LHCN-M2 (cell line): ENCODE data around the gene QRICH2. TPM values are rescaled to one million over a fixed set of nuclear protein-coding genes. Genes with fewer than 3 reads are reported as not detected.
"Not testable (repeated sequence)": the region's sequence is repeated elsewhere in the genome, so short reads cannot be mapped to it uniquely, and the experiment has no call there.

Experiments
- DNase-seq: peaks from one replicate; pipeline ENCODE4 v3.0.0-alpha.2; 2012; ENCODE audit warnings: low read depth
- total RNA-seq: library from RNA; depleted of rRNA; stranded (reverse); fragments of >200 nt; gene quantifications from 2 replicates; pipeline ENCODE4 v1.2.3, GENCODE V29; 2014

Gene QRICH2
- total RNA-seq, 1 experiment from 2014 or later, result 1.4 TPM

DNA sequence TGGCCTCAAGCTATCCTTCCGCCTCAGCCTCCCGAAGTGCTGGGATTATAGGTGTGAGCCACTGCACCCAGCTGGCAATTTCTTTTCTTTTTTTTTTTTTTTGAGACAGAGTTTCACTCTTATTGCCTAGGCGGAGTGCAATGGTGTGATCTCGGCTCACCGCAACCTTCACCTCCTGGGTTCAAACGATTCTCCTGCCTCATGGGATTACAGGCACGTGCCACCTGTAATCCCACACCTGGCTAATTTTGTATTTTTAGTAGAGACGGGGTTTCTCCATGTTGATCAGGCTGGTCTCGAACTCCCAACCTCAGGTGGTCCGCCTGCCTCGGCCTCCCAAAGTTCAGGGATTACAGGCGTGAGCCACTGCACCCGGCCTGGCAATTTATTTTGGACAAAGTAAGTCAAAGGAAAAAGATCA is 40.5 kb downstream of the QRICH2 start:
- not testable (repeated sequence) for DNase-seq

DNA sequence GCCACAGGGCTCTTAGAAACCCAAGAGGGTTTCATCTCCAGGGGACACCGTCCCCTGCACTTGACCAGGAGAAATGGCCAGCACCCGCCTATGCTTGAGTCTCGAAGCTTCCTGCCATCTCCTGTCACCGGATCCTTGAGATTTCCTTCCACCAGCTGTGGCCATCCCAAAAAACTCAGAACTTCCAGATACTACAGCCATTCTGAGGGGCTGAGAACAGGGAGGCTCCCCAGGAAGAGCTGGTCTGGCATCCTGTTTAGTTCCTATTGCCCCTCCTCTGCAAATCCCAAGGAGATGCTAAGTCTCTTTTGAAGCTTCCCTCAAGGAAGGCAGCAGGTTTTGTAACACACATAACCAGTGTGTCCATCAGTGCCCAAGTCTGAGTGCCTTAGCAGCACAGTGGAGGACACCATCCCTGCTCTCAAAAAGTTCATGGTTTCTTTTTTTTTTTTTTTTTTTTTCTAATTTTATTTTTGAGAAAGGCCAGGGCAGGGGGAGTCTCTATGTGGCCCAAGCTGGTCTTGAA is 41.0 kb downstream of the QRICH2 start:
- DNase-seq, result no peak

DNA sequence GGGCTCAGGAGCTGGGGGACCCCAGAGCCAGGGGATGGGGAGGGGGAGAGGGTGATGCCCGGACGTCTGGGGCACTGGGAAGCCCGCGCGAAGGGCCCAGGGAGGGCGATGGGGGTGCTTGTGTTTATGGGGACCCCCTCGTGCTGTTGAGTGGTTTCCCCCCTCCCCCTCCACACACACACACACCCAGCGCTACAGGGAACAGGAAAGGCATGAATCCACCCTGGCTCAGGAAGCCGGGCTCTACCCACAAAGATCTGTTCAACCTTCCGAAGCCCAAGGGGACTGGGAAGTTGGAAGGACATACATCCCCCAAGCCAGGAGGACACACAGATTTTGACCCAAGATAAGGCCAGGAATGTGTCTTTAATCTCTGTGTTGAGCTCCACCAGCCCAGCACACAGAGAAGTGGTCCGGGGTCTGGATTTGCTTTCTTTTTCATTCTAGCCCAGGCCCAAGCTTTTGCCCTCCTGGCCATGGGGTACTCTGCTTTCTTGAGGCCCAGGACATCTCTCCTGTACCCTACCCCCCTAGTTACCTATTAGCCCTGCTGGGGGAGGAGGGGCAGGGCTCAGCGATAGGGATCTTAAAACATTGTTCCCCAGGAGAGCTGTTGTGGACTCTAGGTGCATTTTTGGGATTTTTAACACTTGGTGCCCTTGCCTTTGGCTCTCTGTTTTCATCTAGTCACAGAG is 41.7 kb downstream of the QRICH2 start:
- peak; percentile 39 for DNase-seq

DNA sequence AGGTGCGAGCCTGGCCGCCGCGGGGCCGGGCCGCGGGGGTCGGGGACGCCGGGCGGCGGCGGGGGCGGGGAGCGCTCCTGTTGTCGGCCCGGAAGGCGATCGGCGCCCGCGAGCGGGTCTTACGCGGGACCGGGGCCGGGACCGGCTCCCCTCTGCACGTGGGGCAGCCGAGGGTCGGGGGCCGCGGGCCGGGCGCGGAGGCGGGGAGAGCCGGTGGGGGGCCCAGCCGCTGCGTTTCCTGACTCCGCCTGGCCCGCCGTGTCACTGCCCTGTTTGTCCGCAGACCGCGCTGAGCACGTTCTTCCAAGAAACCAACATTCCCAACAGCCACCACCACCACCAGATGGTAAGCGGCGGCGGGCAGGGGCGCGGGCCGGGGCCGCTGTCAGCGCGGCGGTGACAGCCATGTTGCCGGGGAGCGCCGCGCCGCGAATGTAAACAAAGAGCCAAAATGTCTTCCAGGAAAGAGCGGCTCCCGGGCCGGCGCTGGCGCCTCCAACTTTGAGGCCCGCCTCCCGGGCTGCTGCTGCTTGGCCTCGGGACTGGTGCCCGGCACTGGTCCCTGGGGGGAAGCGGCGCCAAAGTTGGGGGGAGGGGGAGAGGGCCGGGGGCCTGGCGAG is 42.3 kb downstream of the QRICH2 start:
- peak; percentile 47 for DNase-seq

DNA sequence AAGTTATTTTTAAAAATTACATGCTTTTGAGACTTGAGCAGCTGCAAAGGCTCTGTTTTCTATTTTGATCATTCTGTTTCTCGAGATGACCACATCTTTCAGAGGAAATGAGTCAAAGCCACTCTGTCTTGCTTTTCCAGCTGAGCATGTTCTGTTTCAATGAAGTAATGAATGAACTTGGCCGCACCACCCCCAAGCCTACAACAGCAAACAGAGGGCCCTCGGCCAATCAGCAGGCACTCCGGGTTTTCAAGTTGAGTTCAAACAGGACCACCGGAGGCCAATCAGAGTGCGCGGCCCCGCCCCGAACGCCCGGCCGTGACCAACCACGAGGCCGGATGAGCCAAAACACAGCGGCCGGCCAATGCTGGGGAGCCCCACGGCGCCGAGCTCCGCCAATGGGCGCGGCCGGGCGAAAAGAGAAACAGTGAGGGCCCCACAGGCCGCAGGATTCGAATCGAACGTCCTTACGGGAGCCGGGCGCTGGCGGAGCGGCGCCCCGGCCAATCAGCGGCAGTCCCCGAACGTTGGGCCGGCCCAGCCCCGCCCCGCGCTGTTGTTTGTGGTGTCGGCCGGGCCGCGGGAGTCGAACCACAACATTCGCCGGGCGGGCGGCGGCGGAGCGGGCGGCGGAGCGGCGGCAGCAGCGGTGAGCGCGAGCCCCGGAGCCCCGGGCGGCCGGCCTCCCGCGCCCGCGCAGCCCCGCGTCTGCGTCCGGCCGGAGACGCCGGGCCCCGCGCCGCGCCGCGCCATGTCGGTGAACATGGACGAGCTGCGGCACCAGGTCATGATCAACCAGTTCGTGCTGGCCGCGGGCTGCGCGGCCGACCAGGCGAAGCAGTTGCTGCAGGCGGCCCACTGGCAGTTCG is 43.1 kb downstream of the QRICH2 start, which contains the start of gene UBALD2:
Gene UBALD2, plus strand, starts transcription at position 594 of the 869 bp plus-strand sequence. Its CDS starts 158 bp downstream, at position 752.
- DNase-seq, result peak; percentile 100

DNA sequence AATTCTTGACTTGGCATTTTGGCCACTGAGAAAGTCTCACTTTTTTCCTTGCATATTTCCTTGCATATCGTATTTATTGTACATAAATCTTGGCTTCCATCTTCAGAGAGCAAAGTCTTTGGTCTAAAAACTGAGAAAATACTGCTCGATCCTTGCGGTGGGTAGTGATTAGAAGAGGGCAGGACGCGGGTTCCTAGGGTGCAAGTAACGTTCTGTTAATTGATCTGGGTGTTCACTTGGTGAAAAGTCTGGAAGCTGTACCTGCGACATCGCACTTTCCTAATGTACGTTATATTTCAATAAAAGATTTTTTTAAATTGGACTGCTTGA is 43.7 kb downstream of the QRICH2 start:
- DNase-seq, result no peak

DNA sequence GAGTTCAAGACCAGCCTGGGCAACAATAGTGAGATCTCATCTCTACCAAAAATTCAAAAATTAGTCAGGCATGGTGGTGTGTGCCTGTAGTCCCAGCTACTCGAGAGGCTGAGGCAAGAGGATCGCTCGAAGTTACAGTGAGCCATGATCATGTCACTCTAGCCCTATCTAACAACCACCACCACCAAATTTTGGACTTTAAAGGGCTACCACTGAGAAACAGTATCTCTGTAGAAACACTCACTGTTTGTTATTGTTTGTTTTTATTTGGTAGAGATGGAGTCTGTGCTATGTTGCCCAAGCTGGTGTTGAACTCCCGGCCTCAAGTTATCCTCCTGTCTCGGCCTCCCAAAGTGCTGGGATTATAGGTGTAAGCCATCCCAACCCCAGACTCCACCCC is 44.2 kb downstream of the QRICH2 start:
- DNase-seq, result peak; percentile 31

DNA sequence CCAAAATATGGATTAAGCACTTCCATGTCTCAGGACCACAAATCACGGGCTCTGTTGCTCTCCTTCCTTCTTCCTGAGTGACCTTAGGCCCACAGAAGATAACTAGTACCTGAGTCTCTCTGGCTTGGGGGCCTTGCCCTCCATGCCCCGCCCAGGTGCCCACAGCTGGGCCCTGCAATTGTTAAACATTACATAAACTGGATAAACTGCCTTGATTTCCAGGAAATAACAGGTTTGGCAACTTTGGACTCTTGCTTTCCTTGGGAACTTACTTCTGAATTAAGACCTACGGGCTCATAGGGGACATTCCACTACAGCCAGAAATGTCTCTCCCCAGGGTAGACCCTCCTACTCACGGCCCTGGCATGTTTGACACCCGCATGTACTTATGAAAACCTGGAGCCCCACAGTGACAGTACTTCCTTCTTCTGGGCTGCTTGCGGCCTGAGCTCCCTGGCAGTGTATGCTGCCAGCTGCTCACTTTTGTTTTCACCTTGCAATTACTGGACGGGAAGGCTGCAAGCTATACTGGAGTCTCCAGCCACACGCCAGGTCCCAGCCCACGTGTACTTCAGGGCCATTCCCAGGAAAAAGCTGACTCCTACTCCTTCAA is 45.2 kb downstream of the QRICH2 start:
- DNase-seq, result no peak

DNA sequence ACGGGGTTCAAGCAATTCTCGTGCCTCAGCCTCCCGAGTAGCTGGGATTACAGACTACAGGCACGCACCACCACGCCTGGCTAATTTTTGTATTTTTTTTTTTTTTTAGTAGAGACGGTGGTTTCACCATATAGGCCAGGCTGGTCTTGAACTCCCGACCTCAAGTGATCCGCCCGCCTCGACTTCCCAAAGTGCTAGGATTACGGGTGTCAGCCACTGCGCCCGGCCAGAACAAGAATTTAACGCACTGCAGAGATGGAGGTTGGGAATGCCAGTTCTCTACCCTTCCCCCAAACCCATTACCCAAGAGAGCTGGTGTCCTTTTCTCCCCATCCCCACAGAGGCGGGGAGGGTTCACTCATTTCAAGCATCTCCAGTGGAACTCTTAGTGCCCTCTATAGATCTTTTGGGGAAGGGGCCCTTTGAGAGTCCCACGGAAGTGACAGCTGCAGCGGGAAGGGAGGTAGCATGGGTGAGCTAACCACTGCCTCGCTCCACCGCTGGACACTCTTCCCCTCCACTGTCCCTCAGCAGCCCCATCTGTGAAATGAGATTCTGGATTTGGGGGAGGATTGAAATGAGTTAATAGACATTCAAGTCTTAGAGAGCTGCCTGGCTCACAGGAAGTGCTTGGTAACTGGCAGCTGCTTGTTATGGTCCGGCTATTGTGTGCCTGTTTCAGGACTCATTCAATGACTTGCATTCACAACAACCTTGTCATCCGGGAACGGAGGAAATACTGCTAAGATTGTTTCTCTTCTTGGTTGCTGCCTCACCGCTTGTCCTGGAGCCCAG is 46.5 kb downstream of the QRICH2 start:
- peak; percentile 78 for DNase-seq

DNA sequence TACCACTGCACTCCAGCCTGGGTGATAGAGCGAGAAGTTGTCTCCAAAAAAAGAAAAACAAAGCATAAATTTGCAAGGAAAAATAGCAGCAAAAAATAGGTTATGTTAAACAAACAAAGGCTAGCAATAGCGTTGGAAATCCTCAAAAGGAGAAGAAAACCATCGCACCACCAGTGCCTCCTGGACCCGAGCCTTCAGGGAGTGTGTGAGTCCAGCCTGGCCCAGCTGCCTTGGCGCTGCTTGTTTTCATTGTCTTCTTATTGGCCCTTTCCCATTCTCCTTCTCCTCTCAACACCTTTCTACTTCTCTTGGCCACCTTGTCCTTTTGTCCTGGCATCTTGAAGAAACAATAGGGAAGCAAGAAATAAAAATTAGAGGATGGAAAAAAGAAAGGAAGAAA is 47.4 kb downstream of the QRICH2 start:
- no peak for DNase-seq

DNA sequence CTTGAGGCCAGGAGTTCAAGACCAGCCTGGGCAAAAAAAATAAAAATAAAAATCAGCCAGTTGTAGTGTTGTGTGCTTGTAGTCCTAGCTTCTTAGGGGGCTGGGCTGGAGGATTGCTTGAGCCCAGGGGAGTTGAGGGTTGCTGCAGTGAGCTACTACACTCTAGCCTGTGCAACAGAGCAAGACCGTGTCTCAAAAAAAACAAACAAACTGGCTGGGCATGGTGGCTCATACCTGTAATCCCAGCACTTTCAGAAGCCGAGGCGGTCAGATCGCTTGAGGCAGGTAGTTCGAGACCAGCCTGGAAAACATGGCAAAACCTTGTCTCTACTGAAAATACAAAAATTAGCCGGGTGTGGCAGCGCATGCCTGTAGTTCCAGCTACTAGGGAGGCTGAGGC is 47.9 kb downstream of the QRICH2 start:
- no peak for DNase-seq

DNA sequence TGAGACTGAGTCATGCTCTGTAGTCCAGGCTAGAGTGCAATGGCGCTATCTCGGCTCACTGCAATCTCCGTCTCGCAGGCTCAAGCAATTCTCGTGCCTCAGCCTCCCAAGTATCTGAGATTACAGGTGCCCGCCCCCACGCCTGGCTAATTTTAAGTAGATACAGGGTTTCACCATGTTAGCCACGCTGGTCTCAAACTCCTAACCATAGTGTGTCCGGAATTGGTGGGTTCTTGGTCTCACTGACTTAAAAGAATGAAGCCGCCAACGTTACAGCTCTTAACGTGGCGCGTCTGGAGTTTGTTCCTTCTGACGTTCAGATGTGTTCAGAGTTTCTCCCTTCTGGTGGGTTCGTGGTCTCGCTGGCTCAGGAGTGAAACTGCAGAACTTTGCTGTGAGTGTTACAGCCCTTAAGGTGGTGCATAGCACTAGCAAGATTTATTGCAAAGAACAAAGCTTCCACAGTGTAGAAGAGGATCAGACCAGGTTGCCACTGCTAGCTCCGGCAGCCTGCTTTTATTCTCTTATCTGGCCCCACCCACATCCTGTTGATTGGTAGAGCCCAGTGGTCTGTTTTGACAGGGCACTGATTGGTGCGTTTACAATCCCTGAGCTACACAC is 51.5 kb downstream of the QRICH2 start:
- DNase-seq, result not testable (repeated sequence)

DNA sequence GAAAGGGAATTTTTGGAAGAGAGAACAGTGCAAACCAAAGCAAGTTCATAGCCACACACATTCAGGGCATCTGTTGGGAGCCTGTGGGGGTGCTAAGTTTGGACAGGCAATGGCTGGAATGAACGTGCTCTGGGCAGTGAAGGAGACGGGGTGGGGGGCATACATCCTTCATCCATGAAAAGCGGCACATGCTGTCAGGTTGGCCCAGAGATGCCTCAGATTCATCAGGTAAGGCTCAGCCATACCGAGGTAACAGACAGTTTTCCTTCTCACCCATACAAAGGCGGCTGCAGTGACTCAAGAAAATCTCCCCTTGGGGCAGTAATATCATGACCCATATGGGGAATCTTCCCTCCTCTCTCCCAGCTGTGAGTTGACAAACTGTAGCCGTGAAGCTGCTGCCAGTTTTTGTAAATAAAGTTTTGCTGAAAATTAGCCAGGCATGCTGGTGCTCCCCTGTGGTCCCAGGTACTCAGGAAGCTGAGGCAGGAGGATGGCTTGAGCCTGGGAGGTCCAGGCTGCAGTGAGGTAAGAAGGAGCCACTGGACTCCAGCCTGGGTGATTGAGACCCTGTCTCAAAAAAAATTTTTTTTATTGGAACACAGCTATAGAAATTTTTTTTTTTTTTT is 52.2 kb downstream of the QRICH2 start:
- no peak for DNase-seq

DNA sequence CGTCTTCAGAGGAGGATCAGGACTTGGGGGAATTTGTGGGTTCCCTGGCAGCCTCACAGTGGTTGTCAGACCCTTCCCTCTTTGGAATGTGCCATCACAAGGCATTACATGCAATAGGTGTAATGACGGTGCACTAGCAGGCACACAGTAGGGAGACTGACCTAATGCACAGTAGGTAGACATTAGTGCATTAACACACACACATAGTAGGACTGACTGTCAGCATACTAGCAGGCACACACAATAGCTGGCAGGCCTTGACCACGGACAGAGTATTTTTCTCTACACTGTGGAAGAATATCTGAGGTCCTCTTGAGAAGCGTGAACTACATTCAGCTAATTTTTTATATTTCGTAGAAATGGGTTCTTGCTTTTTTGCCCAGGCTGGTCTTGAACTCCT is 53.8 kb downstream of the QRICH2 start:
- DNase-seq, result no peak

DNA sequence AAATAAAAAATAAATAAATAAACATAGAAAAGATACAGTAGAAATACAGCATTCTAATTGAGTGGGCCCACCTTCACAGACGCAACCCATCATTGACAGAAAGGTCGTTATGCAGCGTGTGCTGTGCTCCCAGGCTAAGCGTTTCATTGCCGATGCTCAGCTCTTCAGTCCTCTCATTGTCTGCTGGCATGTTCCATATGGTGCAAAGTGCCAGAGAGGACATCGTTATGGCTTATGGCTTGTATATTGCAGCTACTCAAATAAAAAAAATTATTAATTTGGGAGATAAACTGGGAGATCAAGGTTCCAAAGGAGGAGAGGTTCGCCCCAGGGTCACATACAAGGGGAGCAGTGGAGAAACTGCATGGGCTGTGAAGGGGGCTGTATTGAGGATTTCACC is 54.2 kb downstream of the QRICH2 start:
- DNase-seq, result no peak

DNA sequence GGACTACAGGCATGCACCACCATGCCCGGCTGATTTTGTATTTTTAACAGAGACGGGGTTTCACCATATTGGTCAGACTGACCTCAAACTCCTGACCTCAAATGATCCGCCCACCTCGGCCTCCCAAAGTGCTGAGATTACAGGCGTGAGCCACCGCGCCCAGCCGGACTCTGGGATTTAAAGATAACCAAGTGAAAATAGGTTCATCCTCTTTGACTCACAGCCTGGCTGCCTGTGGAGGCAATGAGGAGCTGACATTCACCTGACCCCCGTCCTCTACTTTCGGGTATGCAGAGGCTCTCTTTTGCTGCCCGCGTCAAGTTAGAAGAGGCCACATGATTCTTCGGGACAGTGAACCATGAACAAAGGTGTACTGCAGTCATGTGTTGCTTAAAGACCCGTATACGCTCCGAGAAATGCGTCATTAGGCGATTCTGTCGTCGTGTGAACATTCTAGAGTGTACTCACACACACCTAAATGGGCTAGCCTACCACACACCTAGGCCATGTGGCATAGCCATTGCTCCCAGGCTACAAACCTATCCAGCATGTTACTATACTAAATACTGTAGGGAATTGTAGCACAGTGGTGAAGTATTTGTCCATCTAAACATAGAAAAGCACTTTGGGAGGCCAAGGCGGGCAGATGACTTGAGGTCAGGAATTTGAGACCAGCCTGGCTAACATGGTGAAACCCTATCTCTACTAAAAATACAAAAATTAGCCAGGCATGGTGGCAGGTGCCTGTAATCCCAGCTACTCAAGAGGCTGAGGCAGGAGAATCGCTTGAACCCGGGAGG is 54.9 kb downstream of the QRICH2 start:
- DNase-seq, result not testable (repeated sequence)

DNA sequence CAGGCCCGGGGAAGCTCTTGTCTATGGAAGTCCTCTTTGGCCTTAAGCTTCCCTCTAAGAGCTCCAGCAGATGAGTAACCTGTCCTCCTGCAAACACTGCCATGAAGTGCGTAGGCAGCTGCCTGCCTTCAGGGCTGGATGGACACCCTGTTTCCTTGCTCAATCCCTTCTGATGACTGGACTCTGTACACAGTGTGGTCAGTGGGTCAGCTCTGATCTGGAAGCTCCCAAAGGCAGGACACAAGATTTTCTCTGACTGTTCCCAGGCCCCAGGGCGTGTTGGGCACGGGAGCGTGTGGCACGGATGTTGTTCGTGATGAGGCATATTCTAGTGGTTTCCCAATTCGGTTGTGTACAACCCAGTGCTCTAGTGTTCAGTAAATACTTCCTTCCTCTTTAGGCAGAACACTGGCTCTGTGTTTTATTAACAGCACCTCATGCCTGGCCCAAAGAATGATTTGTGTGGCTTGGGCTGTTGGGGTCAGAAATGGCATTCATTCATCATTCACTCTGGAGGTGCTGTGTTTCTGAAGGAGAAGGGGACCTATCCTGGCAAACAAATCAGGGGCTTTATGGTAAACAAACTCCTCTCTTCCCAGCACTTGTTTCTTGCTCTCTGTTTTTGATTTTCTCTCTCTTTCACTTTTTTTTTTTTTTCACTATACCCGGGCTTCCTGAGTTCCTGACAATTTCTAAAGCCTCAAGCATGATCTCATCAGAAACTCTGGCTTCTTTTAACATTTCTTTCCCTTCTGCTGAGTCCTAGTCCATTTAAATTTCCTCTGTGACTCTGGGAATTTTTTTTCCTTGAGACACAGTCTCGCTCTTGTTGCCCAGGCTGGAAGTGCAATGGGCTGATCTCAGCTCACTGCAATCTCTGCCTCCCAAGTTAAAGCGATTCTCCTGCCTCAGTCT is 55.8 kb downstream of the QRICH2 start:
- peak; percentile 99 for DNase-seq

DNA sequence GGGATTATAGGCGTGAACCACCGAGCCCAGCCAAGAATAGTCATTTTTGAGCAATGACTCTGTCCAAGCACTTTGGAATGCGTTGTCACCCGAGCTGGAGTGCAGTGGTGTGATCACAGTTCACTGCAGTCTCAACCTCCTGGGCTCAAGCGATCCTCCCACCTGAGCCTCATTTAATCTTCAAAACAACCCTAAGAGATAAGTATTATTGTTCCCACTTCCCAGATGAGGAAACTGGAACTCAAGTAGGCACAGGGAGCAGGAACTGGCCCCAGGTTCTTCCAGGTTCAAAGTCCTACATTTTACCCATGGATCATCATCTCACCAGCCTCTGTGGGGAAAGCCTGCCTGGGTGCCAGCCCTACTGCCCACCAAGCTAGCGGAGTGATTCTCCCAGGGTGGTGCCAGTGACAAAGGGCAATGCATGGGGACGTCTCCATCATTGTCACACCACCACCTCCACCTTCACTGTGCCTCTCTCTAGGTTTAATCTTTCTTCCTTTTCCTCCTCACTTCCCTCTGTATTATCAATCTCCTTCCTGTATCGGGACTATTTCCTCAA is 56.5 kb downstream of the QRICH2 start:
- DNase-seq, result no peak
